Measurements from ENCODE around the gene OPHN1.
"Not testable (repeated sequence)": the region's sequence is repeated elsewhere in the genome, so short reads cannot be mapped to it uniquely, and the experiment has no call there.

Gene OPHN1

GRCh38 chrX:68422478-68422877 is 10.8 kb downstream of the OPHN1 start:
- no peak for DNase-seq (ENCODE audit: low spot score)

- no peak for DNase-seq (ENCODE audit: low spot score)
These were observed 11.7 kb downstream of the OPHN1 start for GRCh38 chrX:68421636-68422035.

- no peak for DNase-seq (ENCODE audit: low spot score)
These were observed 12.7 kb downstream of the OPHN1 start for GRCh38 chrX:68420559-68420958.

GRCh38 chrX:68419975-68420374 is 13.3 kb downstream of the OPHN1 start:
- DNase-seq (ENCODE audit: low spot score), result no peak

GRCh38 chrX:68417651-68418050 is 15.6 kb downstream of the OPHN1 start:
- no peak for DNase-seq (ENCODE audit: low spot score)

- DNase-seq (ENCODE audit: low spot score), result no peak
These were observed 16.7 kb downstream of the OPHN1 start for GRCh38 chrX:68416592-68416991.

- DNase-seq (ENCODE audit: low spot score), result no peak
These were observed 18.0 kb downstream of the OPHN1 start for GRCh38 chrX:68415316-68415715.

GRCh38 chrX:68413254-68413653 is 20.0 kb downstream of the OPHN1 start:
- no peak for DNase-seq (ENCODE audit: low spot score)

GRCh38 chrX:68411729-68412128 is 21.6 kb downstream of the OPHN1 start:
- DNase-seq (ENCODE audit: low spot score), result no peak

- DNase-seq (ENCODE audit: low spot score), result no peak
These were observed 24.1 kb downstream of the OPHN1 start for GRCh38 chrX:68409194-68409593.

GRCh38 chrX:68403522-68403921 is 29.8 kb downstream of the OPHN1 start:
- no peak for DNase-seq (ENCODE audit: low spot score)

- DNase-seq (ENCODE audit: low spot score), result no peak
These were observed 30.3 kb downstream of the OPHN1 start for GRCh38 chrX:68403038-68403437.

- no peak for DNase-seq (ENCODE audit: low spot score)
These were observed 31.2 kb downstream of the OPHN1 start for GRCh38 chrX:68402094-68402493.

GRCh38 chrX:68398291-68398690 is 35.0 kb downstream of the OPHN1 start:
- no peak for DNase-seq (ENCODE audit: low spot score)

GRCh38 chrX:68396953-68397352 is 36.3 kb downstream of the OPHN1 start:
- no peak for DNase-seq (ENCODE audit: low spot score)

GRCh38 chrX:68389419-68389960 is 43.8 kb downstream of the OPHN1 start:
- DNase-seq (ENCODE audit: low spot score), result not testable (repeated sequence)

GRCh38 chrX:68387776-68388175 is 45.5 kb downstream of the OPHN1 start:
- no peak for DNase-seq (ENCODE audit: low spot score)

- DNase-seq (ENCODE audit: low spot score), result no peak
These were observed 49.8 kb downstream of the OPHN1 start for GRCh38 chrX:68383540-68383939.

- DNase-seq (ENCODE audit: low spot score), result not testable (repeated sequence)
These were observed 55.7 kb downstream of the OPHN1 start for GRCh38 chrX:68377579-68377978.

GRCh38 chrX:68376373-68376772 is 56.9 kb downstream of the OPHN1 start:
- no peak for DNase-seq (ENCODE audit: low spot score)

GRCh38 chrX:68375803-68376202 is 57.5 kb downstream of the OPHN1 start:
- DNase-seq (ENCODE audit: low spot score), result no peak

GRCh38 chrX:68372665-68373064 is 60.6 kb downstream of the OPHN1 start:
- DNase-seq (ENCODE audit: low spot score), result no peak

GRCh38 chrX:68369559-68369958 is 63.7 kb downstream of the OPHN1 start:
- DNase-seq (ENCODE audit: low spot score), result no peak

- no peak for DNase-seq (ENCODE audit: low spot score)
These were observed 68.0 kb downstream of the OPHN1 start for GRCh38 chrX:68365341-68365740.

GRCh38 chrX:68363984-68364383 is 69.3 kb downstream of the OPHN1 start:
- no peak for DNase-seq (ENCODE audit: low spot score)

Measured in CD4-positive, alpha-beta T cell treated with Interleukin-6 at 100 ng/mL for 8 hours (primary cell).